Lower leg skin (tissue), 4 donors: Measurements from ENCODE around the gene RARA. TPM values are rescaled to one million over a fixed set of nuclear protein-coding genes. Genes with fewer than 3 reads are reported as not detected.

Source experiments
- DNase-seq, 2 donors: peaks; one replicate each; pipeline ENCODE4 v3.0.0-alpha.2; 2019; ENCODE audit warnings: low spot score in 2 of 2
- H3K4me3 ChIP-seq: fragments of 200-600 bp; sonication (generic); 2 replicates; pipeline ENCODE4 v1.5.1; 2017; ENCODE audit warnings: mild to moderate bottlenecking, low read depth; ENCODE audit not compliant: poor library complexity, severe bottlenecking
- POLR2A ChIP-seq, 2 donors: fragments of 450-650 bp; IDR thresholded peaks; one replicate each; pipeline ENCODE4 v1.6.1; 2016 to 2017; ENCODE audit warnings: antibody characterized with exemption in 2 of 2, mild to moderate bottlenecking in 1 of 2, moderate library complexity in 1 of 2
- WGBS, 2 donors: methylation state at CpG; one replicate each; pipeline ENCODE4 v1.1.5; 2018; 5-methylcytosine and 5-hydroxymethylcytosine counted together
- intact Hi-C: fragments of 100-400 bp; cut with DNase I; formaldehyde crosslinking; loops from one replicate; pipeline ENCODE4 v1.15.0; 2023; ENCODE audit warnings: low total_unique reads
- total RNA-seq, 4 donors: library from RNA; depleted of rRNA; stranded (reverse); fragments of >200 nt; gene quantifications; one replicate each; pipeline ENCODE4 v1.1.0, GENCODE V29; 2016
- TF ChIP-seq, protein P1 (sequence below), 3 donors: fragments of 450-650 bp; IDR thresholded peaks; one replicate each; pipeline ENCODE4 v1.5.1; 2016; ENCODE audit warnings: antibody characterized with exemption in 3 of 3, mild to moderate bottlenecking in 3 of 3, moderate library complexity in 2 of 3

The RARA gene
- total RNA-seq, 4 donors from 2014 or later, result 18.1 to 38.0 (median 25.2) TPM

DNA sequence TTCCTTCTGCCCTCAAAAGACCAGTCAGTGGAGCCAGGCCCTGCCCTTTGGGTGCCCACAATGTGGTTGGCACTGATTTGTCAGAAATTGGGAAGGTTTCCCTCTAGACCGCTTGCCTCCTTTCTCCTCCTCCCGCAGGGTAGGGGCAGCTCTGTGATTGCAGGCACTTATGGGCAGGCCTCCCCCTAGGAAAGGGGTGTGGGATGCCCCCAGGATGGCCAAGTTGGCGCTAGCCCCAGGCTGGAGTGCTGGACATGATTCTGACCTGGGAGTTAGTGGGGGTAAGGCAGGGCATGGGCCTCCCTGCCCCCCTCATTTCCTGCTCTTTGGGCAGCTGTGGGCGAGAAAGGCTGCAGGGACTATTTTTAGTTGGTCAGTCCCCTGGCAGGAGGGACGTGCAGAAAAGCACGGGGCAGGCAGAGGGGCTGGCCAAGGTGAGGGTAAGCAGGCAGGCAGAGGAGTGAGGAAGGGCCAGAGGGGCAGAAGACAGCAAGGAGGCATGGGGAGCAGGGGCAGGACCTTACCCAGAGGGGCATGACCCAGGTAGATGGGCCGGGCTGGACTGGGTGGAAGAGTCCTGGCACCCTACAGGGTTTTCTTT lies 3.3 kb downstream of the RARA start:
- no peak overlapping the region for H3K4me3 ChIP-seq
- TF ChIP-seq, protein P1, sequence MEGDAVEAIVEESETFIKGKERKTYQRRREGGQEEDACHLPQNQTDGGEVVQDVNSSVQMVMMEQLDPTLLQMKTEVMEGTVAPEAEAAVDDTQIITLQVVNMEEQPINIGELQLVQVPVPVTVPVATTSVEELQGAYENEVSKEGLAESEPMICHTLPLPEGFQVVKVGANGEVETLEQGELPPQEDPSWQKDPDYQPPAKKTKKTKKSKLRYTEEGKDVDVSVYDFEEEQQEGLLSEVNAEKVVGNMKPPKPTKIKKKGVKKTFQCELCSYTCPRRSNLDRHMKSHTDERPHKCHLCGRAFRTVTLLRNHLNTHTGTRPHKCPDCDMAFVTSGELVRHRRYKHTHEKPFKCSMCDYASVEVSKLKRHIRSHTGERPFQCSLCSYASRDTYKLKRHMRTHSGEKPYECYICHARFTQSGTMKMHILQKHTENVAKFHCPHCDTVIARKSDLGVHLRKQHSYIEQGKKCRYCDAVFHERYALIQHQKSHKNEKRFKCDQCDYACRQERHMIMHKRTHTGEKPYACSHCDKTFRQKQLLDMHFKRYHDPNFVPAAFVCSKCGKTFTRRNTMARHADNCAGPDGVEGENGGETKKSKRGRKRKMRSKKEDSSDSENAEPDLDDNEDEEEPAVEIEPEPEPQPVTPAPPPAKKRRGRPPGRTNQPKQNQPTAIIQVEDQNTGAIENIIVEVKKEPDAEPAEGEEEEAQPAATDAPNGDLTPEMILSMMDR (IDR thresholded peaks at IDR 0.05), result no peak
- TF ChIP-seq POLR2A (IDR thresholded peaks at IDR 0.05), result no peak
- intact Hi-C loops, result no loop called here
- WGBS, 2 donors, result 38 to 43% methylated on average over 4 to 7 of the region's 7 CpGs
- DNase-seq, result peak in 1 of 2 donors; percentile 85

DNA sequence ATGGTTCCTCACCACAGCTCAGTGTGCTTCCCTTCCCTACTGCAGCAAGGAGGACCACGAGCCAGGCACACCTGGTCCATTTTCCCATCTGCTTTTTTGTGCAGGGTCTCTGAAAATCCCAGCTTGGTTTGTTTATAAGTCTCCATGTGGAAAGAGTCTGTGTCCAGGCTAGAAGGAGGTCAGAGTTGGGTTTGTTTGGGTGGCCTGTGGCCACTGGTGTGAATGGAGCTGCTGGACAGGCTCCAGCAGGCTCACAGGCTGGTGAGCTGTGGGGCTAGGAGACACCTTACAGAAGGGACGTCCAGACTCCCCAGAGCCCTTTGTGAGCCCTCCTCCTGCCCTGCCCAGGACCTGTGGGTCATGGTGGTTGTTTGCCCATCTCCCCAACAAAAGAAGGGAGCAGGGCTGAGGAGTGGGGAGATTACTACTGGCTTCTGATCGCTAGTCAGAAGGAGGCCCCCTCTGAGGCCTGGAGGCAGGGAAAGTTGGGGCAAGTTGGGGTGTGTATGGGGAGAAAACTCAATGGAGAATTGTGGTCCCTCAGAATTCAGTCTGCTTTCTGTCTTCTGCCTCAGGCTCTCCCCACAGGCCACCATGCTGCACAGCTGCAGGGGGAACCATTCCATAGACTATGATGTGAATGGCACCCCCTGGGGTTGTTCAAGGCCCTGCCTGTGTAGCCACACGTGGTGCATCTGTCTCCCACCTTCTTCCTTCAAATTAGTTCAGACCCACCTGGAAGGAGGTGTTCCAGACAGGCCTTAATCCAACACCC lies 4.1 kb downstream of the RARA start:
- H3K4me3 ChIP-seq, result no peak overlapping the region

DNA sequence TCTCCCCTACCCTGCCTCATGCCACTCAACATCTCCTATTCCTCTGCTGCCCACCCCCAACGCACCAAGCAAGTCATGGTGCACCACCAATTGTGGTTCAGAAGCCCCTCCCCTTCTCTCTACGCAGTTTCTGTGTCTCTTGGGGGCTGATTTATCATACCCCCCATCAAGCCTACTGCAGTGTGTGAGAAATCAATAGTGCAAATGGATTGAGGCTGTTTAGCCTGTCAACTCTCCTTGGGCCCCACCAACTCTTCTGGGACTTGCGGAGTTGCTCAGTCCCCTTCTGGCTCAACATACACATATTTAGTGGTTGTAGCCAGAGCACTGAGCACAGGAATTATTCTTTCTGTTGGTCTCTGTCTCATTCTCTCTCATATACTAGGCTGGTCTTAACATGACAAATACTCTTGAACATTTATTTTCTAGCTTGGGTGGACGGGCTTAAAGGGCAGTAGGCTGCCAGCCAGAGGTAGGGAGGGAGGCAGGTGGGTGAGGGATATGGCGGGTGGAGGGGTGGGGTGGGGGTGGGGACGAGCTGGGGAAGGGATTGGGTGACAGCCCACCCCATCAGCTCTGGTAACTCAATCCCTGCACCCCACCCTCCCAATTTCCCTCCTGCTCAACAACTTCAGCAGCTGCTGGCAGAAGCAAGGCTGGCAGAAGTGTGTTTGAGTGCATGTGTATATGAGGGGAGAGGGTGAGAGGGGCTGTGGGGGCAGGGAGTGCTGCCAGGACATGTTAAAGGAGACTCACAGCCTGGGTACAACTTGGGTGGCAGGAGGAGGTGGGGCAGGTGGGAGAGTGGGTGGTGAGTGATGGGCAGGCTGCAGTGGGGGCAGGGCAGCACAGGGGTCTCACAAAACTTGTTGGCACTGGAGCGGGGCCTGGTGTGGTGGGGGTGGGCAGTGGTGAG lies 4.9 kb downstream of the RARA start:
- 47 to 49% methylated on average over 7 of the region's 7 CpGs for WGBS, 2 donors
- no peak for DNase-seq
- H3K4me3 ChIP-seq, result no peak overlapping the region
- intact Hi-C loops, result no loop called here
- no peak for TF ChIP-seq POLR2A (IDR thresholded peaks at IDR 0.05)
- TF ChIP-seq, protein P1 (IDR thresholded peaks at IDR 0.05), result no peak

More for the DNA sequence above, 4.1 kb downstream of the RARA start:
- WGBS, 2 donors, result 69 to 70% methylated on average over 4 of the region's 4 CpGs
- intact Hi-C loops, result no loop called here
- no peak for TF ChIP-seq POLR2A (IDR thresholded peaks at IDR 0.05)
- TF ChIP-seq, protein P1 (IDR thresholded peaks at IDR 0.05), result no peak
- DNase-seq, result peak in 1 of 2 donors; percentile 75

DNA sequence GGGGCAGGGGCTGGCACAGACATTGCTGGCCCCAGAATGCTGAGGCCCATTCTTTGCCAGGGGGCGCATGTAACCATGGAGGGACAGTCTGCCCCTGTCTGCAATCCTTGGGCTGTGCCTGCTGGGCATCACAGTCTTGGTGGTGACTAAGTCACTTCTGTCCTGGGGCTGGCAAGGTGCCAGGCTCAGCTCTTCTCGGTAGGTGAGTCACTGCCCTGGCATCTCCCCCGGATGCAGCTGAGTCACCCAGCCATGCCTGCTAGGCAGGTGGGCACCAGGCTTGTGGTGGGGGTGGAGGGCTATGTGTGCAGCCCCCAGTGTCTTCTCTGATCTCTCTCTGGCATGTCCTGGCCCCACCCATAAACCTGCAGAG lies 5.6 kb downstream of the RARA start:
- no peak for TF ChIP-seq POLR2A (IDR thresholded peaks at IDR 0.05)
- TF ChIP-seq, protein P1 (IDR thresholded peaks at IDR 0.05), result no peak
- no peak overlapping the region for H3K4me3 ChIP-seq
- DNase-seq, result peak; percentile 87 to 98
- intact Hi-C loops, result no loop called here
- WGBS, 2 donors, result 16 to 21% methylated on average over 3 of the region's 3 CpGs

DNA sequence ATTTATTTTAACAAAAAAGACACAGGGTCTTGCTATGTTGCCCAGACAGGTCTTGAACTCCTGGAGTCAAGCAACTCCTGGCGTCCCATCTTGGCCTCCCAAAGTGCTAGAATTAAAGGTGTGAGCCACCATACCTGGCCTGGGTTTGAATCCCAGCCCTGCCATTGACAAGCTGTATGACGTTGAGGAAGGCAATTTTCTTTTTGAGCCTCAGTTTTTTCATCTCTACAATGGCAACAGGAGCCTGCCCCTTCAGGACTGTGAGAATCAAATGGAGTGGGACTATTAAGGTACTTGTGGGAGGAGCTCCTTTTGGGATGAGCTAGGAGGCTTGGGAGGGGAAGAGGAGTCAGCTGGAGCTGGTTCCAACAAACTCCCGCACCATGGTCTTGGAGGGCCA lies 6.2 kb downstream of the RARA start:
- 70 to 74% methylated on average over 3 of the region's 3 CpGs for WGBS, 2 donors
- H3K4me3 ChIP-seq, result no peak overlapping the region
- peak in 1 of 2 donors; percentile 45 for DNase-seq
- intact Hi-C loops, result no loop called here
- no peak for TF ChIP-seq POLR2A (IDR thresholded peaks at IDR 0.05)
- TF ChIP-seq, protein P1 (IDR thresholded peaks at IDR 0.05), result no peak
